SH-SY5Y (cell line): ENCODE measurements around the gene COG3.

Experiments used
- GATA2 ChIP-seq: IDR thresholded peaks from 2 replicates; pipeline ENCODE4 v1.6.1; 2011; ENCODE audit warnings: mild to moderate bottlenecking, low read depth, low read length
- GATA3 ChIP-seq: IDR thresholded peaks from 2 replicates; pipeline ENCODE4 v1.6.1; 2011; ENCODE audit warnings: low read depth, mild to moderate bottlenecking, low read length, moderate library complexity

- TF ChIP-seq GATA3 (no peak), GATA2 (no peak)
These were observed 42.1 kb downstream of the COG3 start for GRCh38 chr13:45506811-45507210.
